OCI-LY1 (cell line): Measurements from ENCODE around the gene EPYC.

Experiments used
- CTCF ChIP-seq: fragments of 200-600 bp; sonication (generic), shearing (Covaris generic); IDR thresholded peaks from 2 replicates; pipeline ENCODE4 v1.5.1; 2017; ENCODE audit warnings: mild to moderate bottlenecking, antibody characterized with exemption, low read length, moderate library complexity, mixed read lengths
- EZH2 ChIP-seq: fragments of 200-600 bp; sonication (generic), shearing (Covaris generic); IDR thresholded peaks from 2 replicates; pipeline ENCODE4 v1.8.0; 2017; ENCODE audit warnings: borderline replicate concordance, mixed run types, mild to moderate bottlenecking, antibody characterized with exemption, low read length, moderate library complexity, mixed read lengths

DNA sequence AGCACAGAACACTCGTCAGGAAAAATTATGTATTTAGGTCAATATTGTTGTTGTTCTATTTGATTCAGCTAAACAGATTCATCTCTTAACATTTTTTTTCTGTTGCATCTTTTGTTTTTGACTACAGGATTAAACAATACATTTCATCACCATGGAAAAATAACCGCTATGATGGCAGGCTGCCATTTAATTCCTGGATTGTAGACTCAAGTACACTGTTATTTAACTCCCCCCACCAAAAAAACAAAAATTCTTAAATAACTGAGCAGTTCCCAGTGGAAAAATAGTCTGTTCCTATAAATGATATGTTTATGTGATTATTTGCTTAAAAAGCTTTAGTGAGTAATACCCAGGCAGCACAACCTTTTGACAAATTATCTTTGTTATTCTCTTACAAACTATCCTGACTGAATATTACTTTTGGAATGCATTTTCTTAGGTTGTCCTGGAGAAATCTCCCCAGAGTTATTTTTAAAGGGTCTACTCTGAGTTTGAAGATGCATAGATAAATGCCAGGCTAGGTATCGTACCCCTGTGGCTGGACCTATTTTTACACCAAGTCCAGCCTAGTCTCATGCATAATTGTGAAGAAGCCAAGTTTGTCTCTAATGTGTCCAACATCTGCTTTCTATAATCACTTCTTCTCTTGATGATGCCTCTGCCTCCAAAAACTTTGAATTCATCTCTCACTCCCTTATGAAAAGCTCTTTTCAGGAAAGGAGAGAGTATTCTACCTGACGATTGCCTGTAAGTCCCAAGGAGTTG, 49.4 kb upstream of the EPYC start:
- TF ChIP-seq CTCF (no peak), EZH2 (no peak)
